Dermis blood vessel endothelial cell (primary cell): ENCODE measurements around the gene LRCH4. TPM values are rescaled to one million over a fixed set of nuclear protein-coding genes. Genes with fewer than 3 reads are reported as not detected.
"Not testable (repeated sequence)": the region's sequence is repeated elsewhere in the genome, so short reads cannot be mapped to it uniquely, and the experiment has no call there.

Source experiments
- DNase-seq: peaks from one replicate; pipeline ENCODE4 v3.0.0; 2010
- total RNA-seq: library from RNA; depleted of rRNA; stranded (reverse); fragments of >200 nt; gene quantifications from 2 replicates; pipeline ENCODE4 v1.2.3, GENCODE V29; 2014

The LRCH4 gene
- total RNA-seq, 1 donor from 2014 or later: 20.3 TPM

- DNase-seq: no peak
These were observed 42.3 kb downstream of the LRCH4 start for GRCh38 chr7:100543586-100543985.

GRCh38 chr7:100541309-100541708 is 44.6 kb downstream of the LRCH4 start:
- not testable (repeated sequence) for DNase-seq

GRCh38 chr7:100540073-100540723 is 45.7 kb downstream of the LRCH4 start:
- no peak for DNase-seq

GRCh38 chr7:100539436-100540006 is 46.4 kb downstream of the LRCH4 start:
- no peak for DNase-seq

- DNase-seq: peak; percentile 100
These were observed 47.1 kb downstream of the LRCH4 start, which contains the start of gene AGFG2 for GRCh38 chr7:100538654-100539435. Gene AGFG2, plus strand, starts transcription at chr7:100539203. Its CDS starts 144 bp downstream, at chr7:100539347.

GRCh38 chr7:100538348-100538653 is 47.6 kb downstream of the LRCH4 start:
- no peak for DNase-seq

GRCh38 chr7:100536695-100537094 is 49.2 kb downstream of the LRCH4 start:
- DNase-seq: not testable (repeated sequence)

GRCh38 chr7:100535982-100536381 is 49.9 kb downstream of the LRCH4 start:
- DNase-seq: not testable (repeated sequence)

GRCh38 chr7:100532165-100533022 is 53.5 kb downstream of the LRCH4 start:
- no peak for DNase-seq

- DNase-seq: not testable (repeated sequence)
These were observed 57.6 kb downstream of the LRCH4 start for GRCh38 chr7:100528108-100528866.

Other genes starting within 250 kb of the LRCH4 start
- gene PILRB, start 228.0 kb downstream of the LRCH4 start, total RNA-seq: 11.6 and 17.0 TPM in 2 replicates
- 0.68 TPM in 1 of 2 replicates, not detected in the other for gene PILRA, start 212.6 kb downstream of the LRCH4 start, total RNA-seq
- 0.51 and 0.98 TPM in 2 replicates for gene ZCWPW1, start 157.4 kb downstream of the LRCH4 start, total RNA-seq
- gene MEPCE, start 156.3 kb downstream of the LRCH4 start, total RNA-seq: 54.3 and 56.5 TPM in 2 replicates
- gene PPP1R35, start 149.6 kb downstream of the LRCH4 start, total RNA-seq: 19.3 and 28.1 TPM in 2 replicates
- gene SPACDR, start 121.9 kb downstream of the LRCH4 start, total RNA-seq: 0.34 and 0.93 TPM in 2 replicates
- gene TSC22D4, start 106.9 kb downstream of the LRCH4 start, total RNA-seq: 32.3 and 44.2 TPM in 2 replicates
- gene NYAP1, start 102.2 kb downstream of the LRCH4 start, total RNA-seq: 4.3 and 5.4 TPM in 2 replicates
- 49.5 and 62.2 TPM in 2 replicates for gene AGFG2, start 46.9 kb downstream of the LRCH4 start, total RNA-seq
- not detected in 2 replicates for gene SAP25, start 12.2 kb downstream of the LRCH4 start, total RNA-seq
- 0.60 TPM in 1 of 2 replicates, not detected in the other for gene FBXO24, start 199 bp upstream of the LRCH4 start, total RNA-seq
- gene PCOLCE, start 16.2 kb upstream of the LRCH4 start, total RNA-seq: 0.51 and 0.56 TPM in 2 replicates
- 4.9 and 10.3 TPM in 2 replicates for gene MOSPD3, start 26.4 kb upstream of the LRCH4 start, total RNA-seq
- gene TFR2, start 55.4 kb upstream of the LRCH4 start, total RNA-seq: 0.68 and 0.70 TPM in 2 replicates
- not detected in 2 replicates for gene ACTL6B, start 70.3 kb upstream of the LRCH4 start, total RNA-seq
- gene GNB2, start 87.6 kb upstream of the LRCH4 start, total RNA-seq: 85.4 and 154 TPM in 2 replicates
- gene GIGYF1, start 108.1 kb upstream of the LRCH4 start, total RNA-seq: 18.0 and 20.8 TPM in 2 replicates
- gene POP7, start 120.0 kb upstream of the LRCH4 start, total RNA-seq: 28.1 and 34.2 TPM in 2 replicates
- gene EPO, start 134.3 kb upstream of the LRCH4 start, total RNA-seq: not detected in 2 replicates
- not detected in 2 replicates for gene ZAN, start 147.5 kb upstream of the LRCH4 start, total RNA-seq
- gene EPHB4, start 241.4 kb upstream of the LRCH4 start, total RNA-seq: 415 and 590 TPM in 2 replicates